DND-41 (cell line): ENCODE measurements around the gene LILRB4.

Source experiments
- ATAC-seq: fragments of 200-7000 bp; cut with Tn5 transposase; 3 replicates; pipeline ENCODE4 v1.9.1; 2021; ENCODE audit warnings: low read depth; ENCODE audit not compliant: insufficient read depth
- DNase-seq: peaks from one replicate; pipeline ENCODE4 v3.0.0-alpha.2; 2020
- H2AFZ ChIP-seq: 2 replicates; pipeline ENCODE4 v1.6.0; 2012; ENCODE audit warnings: low read depth, low read length
- H3K27ac ChIP-seq: 2 replicates; pipeline ENCODE4 v1.5.1; 2012; ENCODE audit warnings: low read length, inconsistent platforms
- H3K27me3 ChIP-seq: fragments of 200-600 bp; sonication (generic); 2 replicates; pipeline ENCODE4 v1.6.0; 2012; ENCODE audit warnings: low read length, mild to moderate bottlenecking, inconsistent platforms; ENCODE audit not compliant: insufficient read depth, poor library complexity
- H3K36me3 ChIP-seq: 2 replicates; pipeline ENCODE4 v1.5.1; 2012; ENCODE audit warnings: low read length, inconsistent platforms; ENCODE audit not compliant: insufficient read depth
- H3K4me1 ChIP-seq: 2 replicates; pipeline ENCODE4 v1.5.1; 2012; ENCODE audit warnings: mild to moderate bottlenecking, low read length; ENCODE audit not compliant: insufficient read depth
- H3K4me2 ChIP-seq: 2 replicates; pipeline ENCODE4 v1.6.0; 2012; ENCODE audit warnings: mild to moderate bottlenecking, moderate library complexity, low read length, inconsistent platforms; ENCODE audit not compliant: insufficient read depth
- H3K4me3 ChIP-seq, 2 experiments: fragments of 200-600 bp in 1 of 2; shearing (Covaris generic) in 1 of 2; 2 replicates each; pipeline ENCODE4 v1.5.1; 2012 to 2016; ENCODE audit warnings: inconsistent platforms in 2 of 2, low read length in 2 of 2, mild to moderate bottlenecking in 2 of 2, low read depth in 1 of 2, moderate library complexity in 1 of 2
- H3K79me2 ChIP-seq: 2 replicates; pipeline ENCODE4 v1.6.0; 2012; ENCODE audit warnings: low read length, inconsistent platforms; ENCODE audit not compliant: insufficient read depth
- H3K9ac ChIP-seq: 2 replicates; pipeline ENCODE4 v1.6.0; 2012; ENCODE audit warnings: low read depth, mild to moderate bottlenecking, inconsistent platforms, low read length, moderate library complexity
- H3K9me3 ChIP-seq: 2 replicates; pipeline ENCODE4 v1.5.1; 2012; ENCODE audit warnings: low read length, moderate library complexity, mild to moderate bottlenecking, inconsistent platforms; ENCODE audit not compliant: insufficient read depth, severe bottlenecking
- H4K20me1 ChIP-seq: 2 replicates; pipeline ENCODE4 v1.6.0; 2012; ENCODE audit warnings: low read length; ENCODE audit not compliant: insufficient read depth
- CTCF ChIP-seq: IDR thresholded peaks from 2 replicates; pipeline ENCODE4 v1.5.1; 2012; ENCODE audit warnings: borderline replicate concordance, low read length, moderate library complexity, mild to moderate bottlenecking; ENCODE audit not compliant: poor library complexity, severe bottlenecking; ENCODE audit errors: extremely low read depth
- EZH2 ChIP-seq: IDR thresholded peaks from 3 replicates; pipeline ENCODE4 v1.6.1; 2012; ENCODE audit warnings: borderline replicate concordance, low read depth, mild to moderate bottlenecking, moderate library complexity, low read length, inconsistent platforms; ENCODE audit not compliant: severe bottlenecking

Gene LILRB4

GRCh38 chr19:54650108-54650655 is 12.6 kb upstream of the LILRB4 start:
- Histone ChIP-seq H2AFZ (no peak overlapping the region), H3K79me2 (no peaks in the 10 kb centered on the region), H3K9me3 (no peaks in the 10 kb centered on the region), H4K20me1 (no peaks in the 10 kb centered on the region), H3K4me3 (no peak overlapping the region), H3K9ac (no peak overlapping the region), H3K27me3 (no peaks in the 10 kb centered on the region), H3K4me2 (no peak overlapping the region), H3K27ac (no peak overlapping the region), H3K4me1 (no peaks in the 10 kb centered on the region), H3K36me3 (no peaks in the 10 kb centered on the region)
- ATAC-seq (no peak; the same call in 2 of the 3 replicates), DNase-seq (no peak)
- TF ChIP-seq CTCF, result no peak
- TF ChIP-seq EZH2, result no peak

GRCh38 chr19:54653181-54653809 is 9.5 kb upstream of the LILRB4 start:
- Histone ChIP-seq H3K27me3 (no peaks in the 10 kb centered on the region), H3K9ac (no peak overlapping the region), H3K4me2 (no peak overlapping the region), H2AFZ (no peak overlapping the region), H4K20me1 (no peaks in the 10 kb centered on the region), H3K4me3 (no peak overlapping the region), H3K36me3 (no peaks in the 10 kb centered on the region), H3K4me1 (no peaks in the 10 kb centered on the region), H3K27ac (no peak overlapping the region), H3K9me3 (no peaks in the 10 kb centered on the region), H3K79me2 (no peaks in the 10 kb centered on the region)
- ATAC-seq, result peak; percentile 55; the same call in 1 of the 3 replicates
- DNase-seq, result no peak
- TF ChIP-seq CTCF (peak; percentile 72), EZH2 (no peak)

GRCh38 chr19:54654447-54655321 is 8.1 kb upstream of the LILRB4 start:
- Histone ChIP-seq H3K9ac (no peak overlapping the region), H3K4me2 (no peak overlapping the region), H3K27ac (no peak overlapping the region)

More at GRCh38 chr19:54654447-54655321, 8.1 kb upstream of the LILRB4 start:
- H2AFZ ChIP-seq, result no peak overlapping the region
- ATAC-seq (no peak), DNase-seq (peak; percentile 34)
- no peak overlapping the region for H3K4me3 ChIP-seq
- H4K20me1 ChIP-seq, result no peaks in the 10 kb centered on the region
- H3K79me2 ChIP-seq, result no peaks in the 10 kb centered on the region
- H3K4me1 ChIP-seq, result no peaks in the 10 kb centered on the region
- no peaks in the 10 kb centered on the region for H3K36me3 ChIP-seq
- H3K27me3 ChIP-seq, result no peaks in the 10 kb centered on the region
- TF ChIP-seq EZH2 (no peak), CTCF (no peak)
- no peaks in the 10 kb centered on the region for H3K9me3 ChIP-seq
